ENCODE results near the gene DYNC1LI1. TPM values are rescaled to one million over a fixed set of nuclear protein-coding genes. Genes with fewer than 3 reads are reported as not detected.

The DYNC1LI1 gene
- total and polyA plus RNA-seq, 4 donors = 9.2 to 21.1 (median 13.6) TPM

DNA sequence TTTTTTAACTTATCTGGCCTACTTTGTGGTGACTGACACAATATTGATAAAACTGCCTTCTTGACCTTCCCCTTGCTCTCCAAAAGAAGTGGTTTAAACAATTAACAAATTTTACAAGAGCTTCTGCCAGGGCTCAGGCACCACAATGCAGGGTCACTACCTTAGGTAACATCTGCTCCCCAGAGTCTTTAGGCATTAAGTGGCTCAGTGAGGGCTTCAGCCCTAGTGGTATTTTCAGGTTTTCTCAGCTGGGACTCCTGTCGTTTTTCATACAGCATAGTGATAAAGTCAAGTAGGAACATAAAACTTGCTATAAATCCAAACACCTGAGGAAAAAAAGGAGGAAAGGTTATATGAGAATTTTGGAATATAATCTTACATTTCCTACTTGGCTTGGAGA lies 86.9 kb downstream of the DYNC1LI1 start (continued):
- no peak for TF ChIP-seq FOXA1 (IDR thresholded peaks at IDR 0.05)
- no peak for TF ChIP-seq FOXA2 (IDR thresholded peaks at IDR 0.05)
- TF ChIP-seq ATF3 (IDR thresholded peaks at IDR 0.05) = no peak

GRCh38 chr3:32482693-32483092 lies 88.0 kb downstream of the DYNC1LI1 start:
- WGBS = 96% methylated on average over 1 of the region's 1 CpG
- no peaks in the 10 kb centered on the region for H3K9me3 ChIP-seq (ENCODE audit: control insufficient read depth in 4 of 4, low read length in 3 of 4)
- H3K4me1 ChIP-seq (ENCODE audit: control insufficient read depth in 4 of 4, insufficient read depth in 4 of 4, low read length in 3 of 4) = no peaks in the 10 kb centered on the region
- TF ChIP-seq REST (IDR thresholded peaks at IDR 0.05) (no peak), HNF4G (IDR thresholded peaks at IDR 0.05) (no peak), JUND (IDR thresholded peaks at IDR 0.05) (no peak), TAF1 (conservative IDR thresholded peaks at IDR 0.05) (no peak), RAD21 (IDR thresholded peaks at IDR 0.05) (no peak), ATF3 (IDR thresholded peaks at IDR 0.05) (no peak), SP1 (IDR thresholded peaks at IDR 0.05) (no peak), RXRA (IDR thresholded peaks at IDR 0.05) (no peak), FOXA2 (IDR thresholded peaks at IDR 0.05) (no peak), FOXA1 (IDR thresholded peaks at IDR 0.05) (no peak), EGR1 (IDR thresholded peaks at IDR 0.05; ENCODE audit: low read depth in 2 of 2) (no peak), NR2F2 (IDR thresholded peaks at IDR 0.05) (no peak), MAX (IDR thresholded peaks at IDR 0.05) (no peak), HNF4A (conservative IDR thresholded peaks at IDR 0.05) (no peak)
- TF ChIP-seq, protein P1, sequence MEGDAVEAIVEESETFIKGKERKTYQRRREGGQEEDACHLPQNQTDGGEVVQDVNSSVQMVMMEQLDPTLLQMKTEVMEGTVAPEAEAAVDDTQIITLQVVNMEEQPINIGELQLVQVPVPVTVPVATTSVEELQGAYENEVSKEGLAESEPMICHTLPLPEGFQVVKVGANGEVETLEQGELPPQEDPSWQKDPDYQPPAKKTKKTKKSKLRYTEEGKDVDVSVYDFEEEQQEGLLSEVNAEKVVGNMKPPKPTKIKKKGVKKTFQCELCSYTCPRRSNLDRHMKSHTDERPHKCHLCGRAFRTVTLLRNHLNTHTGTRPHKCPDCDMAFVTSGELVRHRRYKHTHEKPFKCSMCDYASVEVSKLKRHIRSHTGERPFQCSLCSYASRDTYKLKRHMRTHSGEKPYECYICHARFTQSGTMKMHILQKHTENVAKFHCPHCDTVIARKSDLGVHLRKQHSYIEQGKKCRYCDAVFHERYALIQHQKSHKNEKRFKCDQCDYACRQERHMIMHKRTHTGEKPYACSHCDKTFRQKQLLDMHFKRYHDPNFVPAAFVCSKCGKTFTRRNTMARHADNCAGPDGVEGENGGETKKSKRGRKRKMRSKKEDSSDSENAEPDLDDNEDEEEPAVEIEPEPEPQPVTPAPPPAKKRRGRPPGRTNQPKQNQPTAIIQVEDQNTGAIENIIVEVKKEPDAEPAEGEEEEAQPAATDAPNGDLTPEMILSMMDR (IDR thresholded peaks at IDR 0.05; ENCODE audit: low read depth, low read length, missing input control) = no peak
- TF ChIP-seq, protein P2, sequence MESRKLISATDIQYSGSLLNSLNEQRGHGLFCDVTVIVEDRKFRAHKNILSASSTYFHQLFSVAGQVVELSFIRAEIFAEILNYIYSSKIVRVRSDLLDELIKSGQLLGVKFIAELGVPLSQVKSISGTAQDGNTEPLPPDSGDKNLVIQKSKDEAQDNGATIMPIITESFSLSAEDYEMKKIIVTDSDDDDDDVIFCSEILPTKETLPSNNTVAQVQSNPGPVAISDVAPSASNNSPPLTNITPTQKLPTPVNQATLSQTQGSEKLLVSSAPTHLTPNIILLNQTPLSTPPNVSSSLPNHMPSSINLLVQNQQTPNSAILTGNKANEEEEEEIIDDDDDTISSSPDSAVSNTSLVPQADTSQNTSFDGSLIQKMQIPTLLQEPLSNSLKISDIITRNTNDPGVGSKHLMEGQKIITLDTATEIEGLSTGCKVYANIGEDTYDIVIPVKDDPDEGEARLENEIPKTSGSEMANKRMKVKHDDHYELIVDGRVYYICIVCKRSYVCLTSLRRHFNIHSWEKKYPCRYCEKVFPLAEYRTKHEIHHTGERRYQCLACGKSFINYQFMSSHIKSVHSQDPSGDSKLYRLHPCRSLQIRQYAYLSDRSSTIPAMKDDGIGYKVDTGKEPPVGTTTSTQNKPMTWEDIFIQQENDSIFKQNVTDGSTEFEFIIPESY (IDR thresholded peaks at IDR 0.05) = no peak
- DNase-seq (ENCODE audit: low spot score) = no peak
- no peak overlapping the region for H3K9ac ChIP-seq (ENCODE audit: low read depth in 1 of 2, low read length in 2 of 2)
- H3K27ac ChIP-seq (ENCODE audit: low read depth in 1 of 2, low read length in 2 of 2) = no peak overlapping the region
- H3K36me3 ChIP-seq (ENCODE audit: control insufficient read depth in 4 of 4, insufficient read depth in 3 of 4, low read depth in 1 of 4, low read length in 3 of 4) = peaks cover 10 to 33% (median 23%) of the 10 kb centered on the region in 4 donors
- H3K4me3 ChIP-seq (ENCODE audit: low read depth in 1 of 3, low read length in 3 of 3) = no peak overlapping the region
- H3K27me3 ChIP-seq (ENCODE audit: control insufficient read depth in 4 of 4, insufficient read depth in 4 of 4, low read length in 3 of 4) = no peaks in the 10 kb centered on the region
